SK-N-SH treated with all-trans-retinoic acid at 6 μM for 48 hours (cell line): ENCODE data around the gene LONP2.

Experiments used
- ATAC-seq: fragments of 200-7000 bp; cut with Tn5 transposase; 3 replicates; pipeline ENCODE4 v1.9.1; 2020; ENCODE audit warnings: mild to moderate bottlenecking, moderate library complexity
- ARNTL ChIP-seq: fragments of 450-650 bp; formaldehyde crosslinking; IDR thresholded peaks from 2 replicates; pipeline ENCODE4 v1.5.0; 2020; ENCODE audit warnings: low read depth, mild to moderate bottlenecking, moderate library complexity, borderline replicate concordance
- CREB5 ChIP-seq: fragments of 250-450 bp; sonication (Bioruptor Pico); IDR thresholded peaks from 2 replicates; pipeline ENCODE4 v1.5.1; 2020; ENCODE audit warnings: low read depth, mild to moderate bottlenecking, moderate library complexity
- CSDC2 ChIP-seq: fragments of 250-450 bp; sonication (Bioruptor Pico); IDR thresholded peaks from 2 replicates; pipeline ENCODE4 v1.5.0; 2020; ENCODE audit warnings: mild to moderate bottlenecking, moderate library complexity
- CSRNP3 ChIP-seq: fragments of 250-450 bp; sonication (Bioruptor Pico); IDR thresholded peaks from 2 replicates; pipeline ENCODE4 v1.5.1; 2021; ENCODE audit warnings: mild to moderate bottlenecking, moderate library complexity
- ESRRG ChIP-seq: fragments of 250-450 bp; sonication (Bioruptor Pico); IDR thresholded peaks from 2 replicates; pipeline ENCODE4 v1.6.1; 2021; ENCODE audit warnings: mild to moderate bottlenecking
- GLIS3 ChIP-seq: fragments of 250-450 bp; sonication (Bioruptor Pico); IDR thresholded peaks from 2 replicates; pipeline ENCODE4 v1.5.0; 2020; ENCODE audit warnings: mild to moderate bottlenecking, moderate library complexity
- ISL1 ChIP-seq: fragments of 250-450 bp; sonication (Bioruptor Pico); IDR thresholded peaks from 2 replicates; pipeline ENCODE4 v2.1.2; 2022; ENCODE audit warnings: mild to moderate bottlenecking, moderate library complexity
- OSR1 ChIP-seq: fragments of 250-450 bp; sonication (Bioruptor Pico); IDR thresholded peaks from 2 replicates; pipeline ENCODE4 v1.8.0; 2022; ENCODE audit warnings: moderate library complexity, mild to moderate bottlenecking, inconsistent platforms
- PATZ1 ChIP-seq: fragments of 250-450 bp; sonication (Bioruptor Pico); IDR thresholded peaks from 2 replicates; pipeline ENCODE4 v1.8.0; 2020; ENCODE audit warnings: mild to moderate bottlenecking, moderate library complexity, borderline replicate concordance
- POU6F1 ChIP-seq: fragments of 250-450 bp; sonication (Bioruptor Pico); IDR thresholded peaks from 2 replicates; pipeline ENCODE4 v1.8.0; 2021; ENCODE audit warnings: low read depth, mild to moderate bottlenecking, moderate library complexity, borderline replicate concordance
- PPARA ChIP-seq: fragments of 250-450 bp; sonication (Bioruptor Pico); IDR thresholded peaks from 2 replicates; pipeline ENCODE4 v1.5.0; 2020; ENCODE audit warnings: mild to moderate bottlenecking, borderline replicate concordance
- RARB ChIP-seq: fragments of 250-450 bp; sonication (Bioruptor Pico); IDR thresholded peaks from 2 replicates; pipeline ENCODE4 v1.8.0; 2021; ENCODE audit warnings: mild to moderate bottlenecking, moderate library complexity
- SNAI2 ChIP-seq: fragments of 250-450 bp; sonication (Bioruptor Pico); IDR thresholded peaks from 2 replicates; pipeline ENCODE4 v1.5.0; 2020; ENCODE audit warnings: mild to moderate bottlenecking, moderate library complexity
- TCF4 ChIP-seq: fragments of 250-450 bp; sonication (Bioruptor Pico); IDR thresholded peaks from 2 replicates; pipeline ENCODE4 v1.8.0; 2021; ENCODE audit warnings: mild to moderate bottlenecking, moderate library complexity, borderline replicate concordance
- TOX ChIP-seq: fragments of 250-450 bp; sonication (Bioruptor Pico); IDR thresholded peaks from 2 replicates; pipeline ENCODE4 v1.8.0; 2021; ENCODE audit warnings: mild to moderate bottlenecking, moderate library complexity, borderline replicate concordance
- TSHZ2 ChIP-seq: fragments of 250-450 bp; sonication (Bioruptor Pico); IDR thresholded peaks from 2 replicates; pipeline ENCODE4 v1.5.0; 2020; ENCODE audit warnings: mild to moderate bottlenecking, moderate library complexity
- ZC3H10 ChIP-seq: fragments of 250-450 bp; sonication (Bioruptor Pico); IDR thresholded peaks from 2 replicates; pipeline ENCODE4 v1.5.1; 2021; ENCODE audit warnings: mild to moderate bottlenecking, moderate library complexity
- ZFP3 ChIP-seq: fragments of 250-450 bp; sonication (Bioruptor Pico); IDR thresholded peaks from 2 replicates; pipeline ENCODE4 v1.5.0; 2020; ENCODE audit warnings: mild to moderate bottlenecking, moderate library complexity
- ZFP30 ChIP-seq: fragments of 450-650 bp; formaldehyde crosslinking; IDR thresholded peaks from 2 replicates; pipeline ENCODE4 v1.5.0; 2022; ENCODE audit warnings: mild to moderate bottlenecking, moderate library complexity
- ZNF565 ChIP-seq: fragments of 450-650 bp; formaldehyde crosslinking; conservative IDR thresholded peaks from 2 replicates; pipeline ENCODE4 v1.5.0; 2020; ENCODE audit warnings: low read depth, mild to moderate bottlenecking, moderate library complexity
- ZNF70 ChIP-seq: fragments of 450-650 bp; formaldehyde crosslinking; IDR thresholded peaks from 2 replicates; pipeline ENCODE4 v1.5.0; 2020; ENCODE audit warnings: mild to moderate bottlenecking, moderate library complexity
- ZNF8 ChIP-seq: fragments of 450-650 bp; formaldehyde crosslinking; IDR thresholded peaks from 2 replicates; pipeline ENCODE4 v1.5.0; 2020; ENCODE audit warnings: mild to moderate bottlenecking, moderate library complexity

The LONP2 gene

GRCh38 chr16:48374255-48374654, 130.2 kb downstream of the LONP2 start:
- TF ChIP-seq CREB5 (CRISPR knock-in tag) (no peak), PATZ1 (no peak), ZNF8 (CRISPR knock-in tag) (no peak), POU6F1 (CRISPR knock-in tag) (no peak), ARNTL (CRISPR knock-in tag) (no peak), CSDC2 (CRISPR knock-in tag) (no peak), PPARA (CRISPR knock-in tag) (no peak), TOX (CRISPR knock-in tag) (no peak), ZFP3 (CRISPR knock-in tag) (no peak), ESRRG (no peak), TCF4 (CRISPR knock-in tag) (no peak), RARB (no peak), ZNF70 (CRISPR knock-in tag) (no peak), TSHZ2 (no peak), SNAI2 (CRISPR knock-in tag) (no peak), GLIS3 (CRISPR knock-in tag) (no peak)
- ATAC-seq = no peak

- peak; percentile 38; the same call in 2 of the 3 replicates for ATAC-seq
These were observed 133.2 kb downstream of the LONP2 start for GRCh38 chr16:48377301-48377700.

GRCh38 chr16:48378276-48378675, 134.2 kb downstream of the LONP2 start:
- TF ChIP-seq ISL1 (CRISPR knock-in tag) (no peak), ZNF565 (CRISPR knock-in tag) (no peak), PPARA (CRISPR knock-in tag) (no peak), CSRNP3 (CRISPR knock-in tag) (no peak), ZC3H10 (CRISPR knock-in tag) (no peak), OSR1 (no peak), SNAI2 (CRISPR knock-in tag) (no peak), ZFP30 (CRISPR knock-in tag) (no peak), ARNTL (CRISPR knock-in tag) (no peak), ZFP3 (CRISPR knock-in tag) (no peak)
- no peak for ATAC-seq
